Vagina (tissue), 2 donors: ENCODE measurements around the gene NELFA.
"Not testable (repeated sequence)": the region's sequence is repeated elsewhere in the genome, so short reads cannot be mapped to it uniquely, and the experiment has no call there.

ENCODE experiments used
- POLR2AphosphoS5 ChIP-seq, 2 donors: sonication (generic); formaldehyde crosslinking; IDR thresholded peaks; one replicate each; pipeline ENCODE4 v1.9.0; 2017; ENCODE audit warnings: antibody characterized with exemption in 2 of 2, mild to moderate bottlenecking in 2 of 2, low read depth in 1 of 2; ENCODE audit not compliant: insufficient read depth in 1 of 2
- TF ChIP-seq, protein P1 (sequence below), 3 experiments: fragments of 450-650 bp in 2 of 3; fragments of 200-600 bp in 1 of 3; sonication (generic) in 1 of 3; IDR thresholded peaks; one replicate each; pipeline ENCODE4 v1.5.1; 2017 to 2019; ENCODE audit warnings: antibody characterized with exemption in 3 of 3, mild to moderate bottlenecking in 2 of 3, moderate library complexity in 2 of 3

DNA sequence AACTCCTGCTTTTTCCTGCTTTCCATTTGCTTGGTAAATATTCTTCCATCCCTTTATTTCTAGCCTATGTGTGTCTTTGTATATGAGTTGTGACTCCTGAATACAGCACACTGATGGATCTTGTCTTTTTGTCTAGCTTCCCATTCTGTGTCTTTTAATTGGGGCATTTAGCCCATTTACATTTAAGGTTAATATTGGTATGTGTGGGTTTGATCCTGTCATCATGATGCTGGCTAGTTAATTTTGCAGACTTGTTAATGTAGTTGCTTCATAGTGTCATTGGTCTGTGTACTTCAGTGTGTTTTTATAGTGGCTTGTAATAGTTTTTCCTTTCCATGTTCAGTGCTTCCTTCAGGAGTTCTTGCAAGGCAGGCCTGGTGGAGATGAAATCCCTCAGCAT lies 22.4 kb upstream of the NELFA start:
- not testable (repeated sequence) for TF ChIP-seq POLR2AphosphoS5 (IDR thresholded peaks at IDR 0.05; ENCODE audit: insufficient read depth in 1 of 2, low read depth in 1 of 2)
- TF ChIP-seq, protein P1, sequence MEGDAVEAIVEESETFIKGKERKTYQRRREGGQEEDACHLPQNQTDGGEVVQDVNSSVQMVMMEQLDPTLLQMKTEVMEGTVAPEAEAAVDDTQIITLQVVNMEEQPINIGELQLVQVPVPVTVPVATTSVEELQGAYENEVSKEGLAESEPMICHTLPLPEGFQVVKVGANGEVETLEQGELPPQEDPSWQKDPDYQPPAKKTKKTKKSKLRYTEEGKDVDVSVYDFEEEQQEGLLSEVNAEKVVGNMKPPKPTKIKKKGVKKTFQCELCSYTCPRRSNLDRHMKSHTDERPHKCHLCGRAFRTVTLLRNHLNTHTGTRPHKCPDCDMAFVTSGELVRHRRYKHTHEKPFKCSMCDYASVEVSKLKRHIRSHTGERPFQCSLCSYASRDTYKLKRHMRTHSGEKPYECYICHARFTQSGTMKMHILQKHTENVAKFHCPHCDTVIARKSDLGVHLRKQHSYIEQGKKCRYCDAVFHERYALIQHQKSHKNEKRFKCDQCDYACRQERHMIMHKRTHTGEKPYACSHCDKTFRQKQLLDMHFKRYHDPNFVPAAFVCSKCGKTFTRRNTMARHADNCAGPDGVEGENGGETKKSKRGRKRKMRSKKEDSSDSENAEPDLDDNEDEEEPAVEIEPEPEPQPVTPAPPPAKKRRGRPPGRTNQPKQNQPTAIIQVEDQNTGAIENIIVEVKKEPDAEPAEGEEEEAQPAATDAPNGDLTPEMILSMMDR (IDR thresholded peaks at IDR 0.05): not testable (repeated sequence)
